GM19467 (cell line): ENCODE results near the gene HOPX.
"Not testable (repeated sequence)": the region's sequence is repeated elsewhere in the genome, so short reads cannot be mapped to it uniquely, and the experiment has no call there.

Experiments used
- ATAC-seq: cut with Tn5 transposase; IDR thresholded peaks from one replicate; pipeline ENCODE4 v1.9.1; 2021; ENCODE audit warnings: mild to moderate bottlenecking, moderate library complexity; ENCODE audit not compliant: unreplicated experiment

The HOPX gene

DNA sequence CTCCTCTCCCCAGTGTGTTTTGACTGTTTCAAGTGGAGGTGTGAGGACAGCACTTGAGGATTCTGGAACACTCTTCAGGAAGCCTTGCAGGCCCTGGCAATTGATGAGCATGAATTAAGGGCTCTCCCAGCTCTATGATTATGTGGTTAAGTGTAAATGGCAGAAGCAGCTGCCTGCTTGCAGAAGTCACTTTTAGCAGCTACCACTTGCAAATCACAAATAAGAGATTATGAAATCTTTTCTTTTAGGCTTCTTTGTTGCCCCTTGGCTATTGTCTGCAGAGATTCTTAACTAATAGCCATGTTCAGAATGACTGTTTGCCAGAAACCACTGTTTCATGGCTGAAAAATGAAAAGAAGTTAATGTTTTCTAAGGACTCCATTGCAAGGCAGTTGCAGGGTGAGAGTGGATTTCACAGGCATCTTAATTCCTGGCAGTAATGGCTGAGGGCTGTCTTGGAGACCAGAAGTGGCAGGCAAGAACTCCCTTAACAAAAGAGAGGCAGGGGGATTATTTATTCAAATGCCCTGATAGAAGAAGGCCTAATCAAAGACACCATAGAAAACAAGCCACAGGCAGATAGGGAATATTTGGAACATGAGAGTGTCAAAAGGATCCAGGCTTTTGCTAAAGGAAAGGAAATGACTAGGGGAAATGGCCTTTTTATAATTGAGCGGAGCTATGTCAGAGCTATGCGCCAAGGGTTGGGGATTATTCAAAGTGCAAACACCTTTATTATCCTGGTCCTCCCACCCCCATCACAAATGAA is 8.3 kb upstream of the HOPX start:
- no peak for ATAC-seq

DNA sequence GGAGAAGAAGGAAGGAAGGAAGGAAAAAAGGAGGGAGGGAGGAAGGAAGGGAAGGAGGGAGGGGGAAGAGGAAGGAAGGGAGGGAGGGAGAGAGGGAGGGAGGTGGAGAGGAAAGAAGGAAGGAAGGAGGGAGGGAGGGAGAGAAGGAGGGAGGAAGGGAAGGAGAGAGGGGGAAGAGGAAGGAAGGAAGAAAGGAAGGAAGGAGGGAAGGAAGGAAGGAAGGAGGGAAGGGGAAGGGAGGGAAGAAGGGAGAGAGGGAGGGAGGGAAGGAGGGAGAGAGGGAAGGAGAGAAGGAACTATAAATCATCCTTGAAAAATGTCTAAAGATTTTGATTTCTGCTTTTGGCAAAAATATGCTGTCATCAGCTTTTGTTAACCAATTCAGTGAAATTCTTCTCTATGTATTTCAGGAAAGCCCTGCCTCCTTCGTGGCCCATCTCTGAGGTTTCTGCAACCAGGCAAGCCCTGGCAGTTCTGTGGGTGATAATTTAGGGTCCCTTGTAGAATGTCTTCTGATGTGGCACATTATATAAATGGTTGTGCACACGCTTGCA is 7.1 kb upstream of the HOPX start:
- ATAC-seq: no peak

DNA sequence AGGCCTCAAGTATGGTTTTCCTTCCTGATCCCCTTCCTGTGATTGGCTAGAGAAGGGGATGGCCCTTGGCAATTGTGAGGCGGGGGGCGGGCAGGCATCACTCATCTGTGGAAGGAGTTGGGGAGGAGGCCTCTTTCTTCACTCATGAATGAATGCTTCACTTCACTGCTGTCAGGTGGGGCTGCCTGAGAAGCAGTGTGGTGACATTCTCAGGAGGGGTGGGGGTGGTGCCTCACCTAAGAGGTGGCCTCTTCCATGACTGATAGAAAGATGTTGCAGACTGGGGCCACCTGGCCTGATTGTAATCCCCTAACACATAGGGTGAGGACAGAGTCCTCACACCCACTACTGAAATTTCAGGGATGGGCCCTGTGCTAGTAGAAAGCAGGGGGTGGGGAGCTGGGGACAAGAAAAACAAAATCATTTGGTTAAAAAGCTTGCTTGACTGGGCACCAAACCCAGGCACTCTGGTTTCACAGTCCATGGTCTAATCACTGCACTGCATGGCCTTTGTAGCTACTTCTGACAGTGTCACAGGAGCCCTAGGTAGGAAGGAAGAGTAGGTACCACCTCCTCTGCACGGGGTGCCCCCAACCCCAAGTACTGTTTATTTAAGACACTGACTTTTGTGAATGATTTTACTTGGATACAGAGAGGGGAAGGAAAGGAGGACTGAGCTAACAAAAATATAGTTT is 5.6 kb upstream of the HOPX start:
- ATAC-seq: no peak

DNA sequence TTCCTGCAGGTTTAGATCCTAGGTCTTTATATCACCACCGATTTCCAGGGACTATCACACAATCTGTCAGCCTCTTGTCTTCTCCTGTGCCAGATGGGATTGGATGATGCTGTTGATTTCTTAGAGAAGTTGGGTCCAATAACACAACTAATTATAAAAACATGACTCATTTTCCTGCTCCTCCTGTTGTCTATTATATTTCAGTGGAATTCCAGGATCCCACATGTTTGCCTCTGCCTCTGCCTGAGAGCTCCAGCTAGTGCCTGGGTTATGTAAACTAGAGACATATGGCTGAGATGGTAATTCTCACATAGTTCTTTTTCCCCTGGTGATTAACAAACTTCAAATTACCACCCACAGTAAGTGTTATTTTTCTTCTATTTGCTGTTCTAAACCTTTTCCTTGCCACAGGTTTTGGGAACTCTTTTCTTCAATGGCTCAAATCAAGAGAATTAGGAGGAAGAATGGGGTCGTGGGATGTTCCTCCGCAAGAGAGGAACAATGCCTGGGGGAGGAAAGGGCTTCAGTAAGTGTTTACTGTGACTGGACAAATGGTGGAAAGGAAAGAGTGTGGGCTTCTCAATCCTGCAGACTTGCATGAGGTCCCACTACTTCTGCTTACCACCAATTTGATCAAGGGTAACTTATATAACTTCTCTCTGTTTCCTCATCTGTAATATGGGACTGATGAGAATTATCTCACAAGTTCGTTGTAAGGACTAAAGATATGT is 3.4 kb upstream of the HOPX start:
- ATAC-seq: no peak

DNA sequence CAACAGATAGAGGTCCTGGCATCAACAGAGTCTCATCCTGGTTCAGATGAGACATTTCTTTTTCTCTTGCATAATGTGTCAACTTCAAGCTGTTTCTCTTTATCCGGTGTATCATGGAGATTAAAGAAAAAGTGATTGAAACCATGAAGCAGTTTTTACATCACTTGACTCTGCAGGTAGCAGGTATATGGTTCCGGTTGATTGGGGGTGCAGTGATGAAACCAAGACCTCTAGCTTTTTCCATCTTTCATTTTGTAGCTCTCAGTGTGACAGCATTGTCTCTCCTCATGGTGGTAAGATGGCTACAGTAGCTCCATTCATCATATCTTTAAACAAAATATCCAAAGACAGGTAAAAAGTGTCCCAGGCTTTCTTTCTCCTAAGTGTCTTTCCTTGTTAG is 2.4 kb upstream of the HOPX start:
- no peak for ATAC-seq

DNA sequence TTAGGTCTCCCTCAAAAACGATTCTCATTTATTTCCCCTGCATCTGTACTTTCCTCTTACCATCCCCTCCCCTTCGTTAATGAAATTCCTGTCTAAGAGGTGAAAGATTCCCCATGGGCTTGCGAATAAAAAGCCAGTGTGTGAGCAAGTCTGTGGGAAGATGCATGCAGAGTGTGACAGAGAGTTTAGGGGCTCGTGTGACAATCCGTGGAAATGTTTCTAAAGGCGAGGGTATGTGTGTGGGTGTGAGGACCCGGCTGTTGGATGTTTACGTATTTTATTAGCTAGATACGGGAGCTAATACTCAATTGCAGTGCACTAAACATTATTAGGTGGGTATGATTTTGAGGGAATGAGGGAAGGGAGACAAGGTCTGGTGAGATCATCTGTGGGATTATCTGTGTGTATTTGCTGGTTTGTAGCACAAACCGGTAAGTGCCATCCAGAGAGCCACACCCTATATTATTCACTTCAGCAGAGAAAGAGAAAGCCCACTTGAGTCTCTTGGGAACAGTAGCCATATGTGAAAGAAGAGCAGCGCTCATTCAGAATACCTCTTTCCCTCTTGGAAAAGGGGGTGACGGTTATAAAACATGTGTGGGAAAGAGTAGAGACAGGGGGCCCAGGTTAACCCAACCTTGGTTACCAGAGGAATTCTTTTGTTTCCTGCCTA is 893 bp upstream of the HOPX start:
- ATAC-seq: no peak

DNA sequence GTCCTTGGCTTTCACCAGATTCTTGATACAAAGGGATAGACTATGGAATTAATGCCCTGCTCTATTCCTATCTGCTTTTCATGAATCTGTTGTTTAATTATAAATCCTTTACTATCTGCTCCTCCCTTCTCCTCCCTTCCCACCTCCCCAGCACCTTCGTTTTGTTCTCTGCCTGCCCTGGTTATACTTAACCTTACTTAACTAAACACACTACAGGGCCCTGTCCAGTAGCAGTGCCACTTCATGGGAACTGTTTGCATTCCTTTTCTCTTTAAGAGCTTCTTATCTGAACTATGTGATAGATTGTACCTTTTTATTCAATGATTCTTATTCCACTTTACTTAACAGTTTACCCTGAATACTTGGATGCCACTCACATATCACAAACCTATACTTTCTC is 830 bp downstream of the HOPX start:
- ATAC-seq: no peak

DNA sequence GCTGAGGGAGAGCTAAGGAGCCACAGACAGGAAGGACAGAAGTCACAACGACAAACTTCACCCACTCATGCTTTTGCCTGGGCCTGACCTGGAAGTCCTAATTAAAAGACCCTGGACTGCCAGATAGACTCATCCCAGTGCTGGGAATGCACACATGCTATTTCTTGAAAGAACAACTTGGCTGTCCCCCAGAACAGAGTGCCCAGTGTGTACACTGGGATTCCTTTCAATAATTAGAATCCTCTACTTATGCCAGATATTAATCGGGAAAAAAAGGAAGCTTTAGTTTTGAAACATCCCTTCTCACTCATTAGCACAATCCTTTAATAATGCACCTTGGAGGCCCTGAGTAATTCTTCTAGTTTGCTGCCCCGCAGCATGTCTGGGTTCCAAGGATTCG is 3.4 kb downstream of the HOPX start:
- ATAC-seq: no peak

DNA sequence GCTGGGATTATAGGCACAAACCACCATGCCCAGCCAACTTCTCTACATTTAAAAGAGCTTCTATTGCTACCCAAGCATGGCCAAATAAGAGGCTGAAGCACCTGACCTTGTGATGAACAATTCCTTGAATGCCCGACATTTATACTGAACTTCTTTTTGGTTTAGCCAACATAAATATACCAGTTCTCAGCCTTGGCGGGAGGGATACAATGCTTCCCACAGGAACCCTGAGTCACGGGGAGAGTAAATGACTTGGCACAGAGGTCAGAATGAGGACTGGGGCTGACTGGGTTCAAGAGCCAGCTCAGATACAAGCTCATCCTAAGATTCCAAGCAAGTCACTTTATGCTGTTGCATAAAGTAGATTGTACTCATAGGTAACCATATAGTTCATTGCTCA is 6.1 kb downstream of the HOPX start:
- no peak for ATAC-seq

DNA sequence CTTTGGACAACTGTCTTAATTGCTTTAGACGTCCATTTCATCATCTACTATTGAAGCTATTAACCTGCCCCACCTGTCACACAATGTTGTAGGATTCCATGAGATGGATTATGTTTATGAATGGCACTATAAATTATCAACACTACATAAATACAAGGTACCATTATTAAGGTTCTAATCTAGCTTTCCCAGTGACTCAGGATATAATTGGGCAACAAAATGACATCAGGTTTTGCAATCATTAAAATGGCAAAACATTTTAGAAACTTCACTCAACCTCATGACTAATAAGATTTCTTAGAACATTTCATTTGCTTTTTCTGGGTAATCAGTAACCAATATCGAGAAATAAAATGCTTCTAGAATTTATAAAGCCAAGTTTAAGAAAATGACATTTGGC is 9.2 kb downstream of the HOPX start:
- no peak for ATAC-seq

DNA sequence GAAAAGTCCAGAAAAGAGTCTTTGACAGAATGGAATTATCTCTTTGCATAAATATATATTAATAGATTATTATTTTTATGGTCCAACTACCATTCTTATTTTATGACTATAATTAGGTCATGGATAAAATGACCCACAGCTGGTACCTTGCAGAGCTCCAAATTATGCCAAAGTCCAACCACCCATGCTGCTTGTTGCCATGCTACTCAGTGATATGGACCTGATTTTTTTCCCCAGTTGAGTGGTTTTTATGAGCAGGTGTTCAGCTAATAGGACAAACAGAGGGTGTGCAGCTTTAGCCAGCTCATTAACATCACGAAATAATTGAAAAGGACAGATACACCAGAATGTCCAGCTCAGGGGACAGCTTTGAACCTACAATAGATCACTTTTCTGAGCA is 9.7 kb downstream of the HOPX start:
- ATAC-seq: no peak

DNA sequence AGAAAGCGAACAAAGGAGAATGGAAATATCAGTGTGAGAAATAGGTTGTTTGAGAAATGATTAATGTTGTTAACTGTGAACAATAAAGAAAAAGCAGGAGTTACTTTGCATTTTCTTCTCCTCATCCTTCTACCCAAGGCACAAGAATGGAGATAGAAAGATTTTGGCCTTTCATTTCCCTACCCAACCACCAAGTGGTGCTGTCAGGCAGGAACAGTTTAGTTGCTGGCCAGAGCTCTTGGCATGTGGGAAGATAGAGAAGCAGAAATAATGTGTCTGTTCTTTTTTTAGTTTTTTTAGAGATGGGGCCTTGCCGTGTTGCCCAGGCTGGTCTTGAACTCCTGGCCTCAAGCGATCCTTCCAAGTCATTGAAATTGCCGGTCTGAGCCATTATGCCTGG is 12.8 kb downstream of the HOPX start:
- no peak for ATAC-seq

DNA sequence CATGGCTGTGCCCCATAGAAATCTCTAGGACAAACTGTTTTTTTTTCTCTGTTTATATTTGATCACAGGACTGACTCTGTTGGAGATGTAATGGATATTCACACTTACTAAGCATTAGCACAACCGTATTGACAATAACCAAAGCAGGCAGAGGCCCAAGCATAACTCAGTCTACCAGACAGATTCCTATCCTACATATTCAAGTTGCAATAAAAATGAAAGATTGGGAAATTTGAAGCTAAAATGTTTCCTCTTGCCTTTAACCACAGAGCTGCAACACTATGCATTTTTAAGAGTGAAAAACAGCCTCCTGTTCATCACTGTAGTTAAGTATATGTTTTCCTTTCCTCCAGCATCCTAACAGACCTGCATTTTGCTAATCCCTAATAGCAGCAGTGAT is 13.7 kb downstream of the HOPX start:
- ATAC-seq: not testable (repeated sequence)

DNA sequence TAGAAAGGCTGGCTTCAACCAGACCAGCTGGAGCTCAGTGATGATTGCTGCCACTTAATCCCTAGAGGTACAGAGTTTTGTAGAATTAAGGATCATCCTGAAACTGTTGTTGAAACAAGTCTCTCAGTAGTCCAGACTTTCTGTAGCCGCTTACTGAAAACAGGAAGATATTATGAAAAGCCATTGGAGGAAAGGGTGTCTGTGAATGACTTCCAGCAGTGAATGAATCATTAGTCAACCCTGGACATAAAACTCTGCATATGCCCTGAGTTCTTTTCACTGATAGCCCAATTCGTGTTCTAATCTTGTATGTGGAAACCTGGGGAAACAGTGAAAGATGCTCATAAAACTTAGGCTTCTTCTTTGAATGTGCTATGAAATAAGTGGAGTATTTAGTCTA is 14.8 kb downstream of the HOPX start:
- no peak for ATAC-seq

DNA sequence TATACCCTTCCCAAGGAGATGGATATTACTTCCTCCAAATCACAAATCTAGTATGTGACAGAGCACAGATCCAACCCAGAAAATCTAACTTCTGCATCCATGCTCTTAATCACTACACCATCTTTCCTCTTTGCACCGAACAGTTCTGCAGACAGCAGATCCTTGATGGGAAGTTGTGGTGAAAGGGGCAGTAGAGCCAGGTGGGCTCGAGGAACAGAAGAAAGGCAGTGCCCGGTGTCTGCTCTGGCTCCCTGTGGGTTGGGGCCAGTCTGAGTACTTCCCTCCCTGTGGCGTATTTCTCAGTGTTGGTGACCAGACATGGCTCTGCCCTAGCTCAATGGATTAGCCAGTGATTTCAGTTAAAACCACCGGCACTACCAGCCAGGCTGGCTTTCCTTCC is 15.3 kb downstream of the HOPX start:
- no peak for ATAC-seq

DNA sequence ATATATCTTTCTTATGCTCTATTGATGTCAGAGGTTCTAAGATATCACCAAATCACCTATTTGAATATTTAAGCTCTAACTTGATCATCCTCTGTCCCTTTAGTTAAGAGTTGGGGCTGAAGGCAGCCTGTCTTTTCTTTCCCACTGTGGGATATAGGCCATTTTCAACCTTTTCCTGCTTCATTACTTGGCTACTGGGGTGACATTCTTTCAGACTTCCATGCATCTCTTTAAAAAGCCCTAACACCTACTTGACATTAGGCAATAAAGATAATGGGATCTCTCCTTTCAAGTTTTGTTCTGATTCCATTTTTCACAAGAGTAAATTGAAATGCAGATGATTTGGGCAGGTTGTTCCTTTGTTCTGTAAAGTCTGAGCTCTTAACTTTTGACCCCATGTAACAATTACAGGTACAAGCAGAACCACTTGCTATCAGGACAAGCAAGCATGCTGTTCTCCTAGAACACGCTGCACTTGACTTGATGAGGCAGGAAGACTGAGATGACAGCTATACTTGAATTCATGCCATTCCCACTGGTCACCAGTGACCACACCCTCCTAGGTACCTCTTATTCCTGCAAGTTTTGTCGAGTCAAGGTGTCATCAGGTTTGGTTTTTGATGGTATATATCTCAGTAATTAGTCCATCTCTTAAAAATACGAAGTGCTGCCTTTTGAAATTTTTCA is 18.2 kb downstream of the HOPX start:
- ATAC-seq: no peak

DNA sequence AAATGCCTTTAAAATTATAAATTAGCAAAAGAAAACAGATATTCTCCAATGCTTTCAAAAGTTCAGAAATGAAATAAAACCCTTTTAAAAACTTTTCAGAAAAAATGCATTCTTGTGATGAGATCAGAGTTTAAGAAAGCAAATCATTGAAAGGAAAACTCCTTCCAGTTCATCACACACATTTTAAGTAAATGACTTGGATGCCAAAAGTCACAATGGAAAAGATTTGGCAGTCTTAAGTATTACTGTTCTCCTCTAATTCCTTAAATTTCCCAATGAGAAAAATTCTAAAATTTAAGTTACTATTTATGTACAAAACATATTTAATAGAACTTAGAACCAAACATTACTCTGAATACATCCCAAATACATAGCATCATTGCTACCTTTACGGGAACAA is 21.1 kb downstream of the HOPX start:
- ATAC-seq: no peak

DNA sequence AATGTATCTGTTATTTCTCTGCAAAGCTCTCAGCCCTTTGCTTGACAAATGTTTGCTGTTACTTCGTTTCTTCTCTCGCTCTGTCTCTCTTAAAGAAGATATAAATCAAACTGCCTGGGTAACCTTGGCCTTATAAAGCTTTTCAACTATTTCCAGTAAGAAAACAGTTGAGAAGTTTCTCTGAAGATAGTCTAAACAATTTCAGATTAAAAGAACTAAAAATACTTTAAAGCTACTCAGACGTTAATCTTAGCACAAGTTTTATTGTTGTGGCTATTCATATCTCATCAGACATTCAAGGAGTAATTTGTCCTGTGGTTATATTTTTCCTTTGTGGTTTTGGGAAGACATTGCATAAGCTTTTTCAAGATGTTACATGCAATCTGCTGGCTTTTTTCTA is 22.6 kb downstream of the HOPX start:
- ATAC-seq: no peak

DNA sequence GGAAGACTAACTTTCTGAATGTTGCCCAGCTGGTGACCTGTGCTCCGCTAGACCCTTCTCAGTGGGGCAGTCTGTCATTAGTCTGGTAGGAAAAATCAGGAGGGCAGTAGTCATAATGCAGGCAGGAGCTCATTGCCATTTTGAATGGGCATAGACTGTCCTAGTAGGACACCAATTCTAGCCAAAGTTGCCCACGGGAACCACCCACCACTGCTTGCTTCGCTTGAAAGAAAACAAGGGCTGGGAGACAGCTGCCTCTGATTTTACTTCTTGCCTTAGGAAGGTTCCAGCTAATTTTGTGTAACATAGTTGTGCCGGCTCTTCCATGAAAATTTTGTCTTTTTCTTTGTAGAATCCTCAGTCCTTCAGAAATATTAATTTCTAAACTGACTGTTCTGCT is 23.3 kb downstream of the HOPX start:
- no peak for ATAC-seq

DNA sequence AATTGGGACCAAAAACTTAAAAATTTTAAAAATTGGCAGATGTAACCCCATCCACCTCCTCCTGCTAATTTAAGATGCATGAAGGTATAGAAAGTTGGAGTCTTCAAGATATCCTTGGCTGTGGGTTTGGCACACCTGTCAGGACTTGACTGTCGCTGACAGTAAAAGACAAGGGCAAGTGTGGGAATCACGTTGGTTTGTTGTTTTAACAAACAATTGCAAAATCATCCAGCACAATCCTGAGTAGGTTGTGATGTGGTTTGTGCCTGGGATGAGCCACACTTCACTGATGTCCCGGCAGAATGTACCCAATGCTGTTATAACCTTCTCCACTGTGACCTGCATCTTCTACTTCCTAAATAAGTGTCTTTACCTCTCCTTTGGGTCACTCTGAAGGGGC is 24.0 kb downstream of the HOPX start:
- ATAC-seq: no peak

DNA sequence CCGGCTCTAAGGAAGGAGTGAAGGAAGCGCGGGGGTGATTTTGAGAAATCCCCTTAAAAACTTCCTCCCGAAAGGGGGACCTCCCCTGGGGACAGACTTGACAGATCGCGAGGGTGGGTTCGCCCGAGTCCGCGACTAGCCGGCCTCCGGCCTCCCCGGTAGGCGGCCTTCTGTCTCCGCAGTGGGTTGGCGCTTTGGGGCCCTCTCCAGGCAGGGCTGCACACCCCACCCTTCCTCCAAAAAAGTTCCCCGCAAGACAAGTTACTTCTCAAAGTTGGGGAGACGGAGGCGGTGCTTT is 24.8 kb downstream of the HOPX start:
- ATAC-seq: no peak
